ENCODE results near the gene CLOCK. TPM values are rescaled to one million over a fixed set of nuclear protein-coding genes. Genes with fewer than 3 reads are reported as not detected.

Gene CLOCK
- total RNA-seq, 1 experiment from 2014 or later: 19.4 TPM

GRCh38 chr4:55395218-55395528 is 151.5 kb downstream of the CLOCK start:
- Histone ChIP-seq H3F3A (ENCODE audit: insufficient read depth, low read depth) (peaks cover 23% of the 10 kb centered on the region; the same call in 1 of the 2 replicates), H3K27me3 (ENCODE audit: insufficient read depth, low read depth) (no peaks in the 10 kb centered on the region), H3K79me2 (ENCODE audit: low read depth) (peaks cover 38% of the 10 kb centered on the region), H3K36me3 (ENCODE audit: low read depth) (no peaks in the 10 kb centered on the region), H3K4me2 (peak overlapping the region; percentile 95), H2AFZ (peak overlapping the region; percentile 76; the same call in 1 of the 2 replicates), H3K4me1 (replicated peaks; ENCODE audit: insufficient read depth) (peaks cover 47% of the 10 kb centered on the region), H3K4me3 (peak overlapping the region; percentile 67), H3K27ac (peak overlapping the region; percentile 66), H3K9me3 (ENCODE audit: insufficient read depth, low read depth) (no peaks in the 10 kb centered on the region), H3K9me2 (ENCODE audit: insufficient read depth) (no peaks in the 10 kb centered on the region), H4K20me1 (ENCODE audit: insufficient read depth) (peaks cover 25% of the 10 kb centered on the region)
- POLR2A ChIA-PET (ENCODE audit: unreplicated experiment): interaction anchor here (0.6 to 1.0 kb wide), 2 partner anchors 9 to 16 kb away, joined by 3 to 6 read pairs; no protein-coding TSS in a partner anchor
- intact Hi-C loops (cut with micrococcal nuclease; ENCODE audit: unreplicated experiment): loop anchor here (5.0 kb wide), 2 partner anchors 33 to 383 kb away; no protein-coding TSS in a partner anchor
- DNase-seq: no peak
- TF ChIP-seq EZH2 (IDR thresholded peaks at IDR 0.05; ENCODE audit: low read depth): no peak
- TF ChIP-seq, protein P1, sequence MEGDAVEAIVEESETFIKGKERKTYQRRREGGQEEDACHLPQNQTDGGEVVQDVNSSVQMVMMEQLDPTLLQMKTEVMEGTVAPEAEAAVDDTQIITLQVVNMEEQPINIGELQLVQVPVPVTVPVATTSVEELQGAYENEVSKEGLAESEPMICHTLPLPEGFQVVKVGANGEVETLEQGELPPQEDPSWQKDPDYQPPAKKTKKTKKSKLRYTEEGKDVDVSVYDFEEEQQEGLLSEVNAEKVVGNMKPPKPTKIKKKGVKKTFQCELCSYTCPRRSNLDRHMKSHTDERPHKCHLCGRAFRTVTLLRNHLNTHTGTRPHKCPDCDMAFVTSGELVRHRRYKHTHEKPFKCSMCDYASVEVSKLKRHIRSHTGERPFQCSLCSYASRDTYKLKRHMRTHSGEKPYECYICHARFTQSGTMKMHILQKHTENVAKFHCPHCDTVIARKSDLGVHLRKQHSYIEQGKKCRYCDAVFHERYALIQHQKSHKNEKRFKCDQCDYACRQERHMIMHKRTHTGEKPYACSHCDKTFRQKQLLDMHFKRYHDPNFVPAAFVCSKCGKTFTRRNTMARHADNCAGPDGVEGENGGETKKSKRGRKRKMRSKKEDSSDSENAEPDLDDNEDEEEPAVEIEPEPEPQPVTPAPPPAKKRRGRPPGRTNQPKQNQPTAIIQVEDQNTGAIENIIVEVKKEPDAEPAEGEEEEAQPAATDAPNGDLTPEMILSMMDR (conservative IDR thresholded peaks at IDR 0.05): no peak
- CTCF ChIA-PET: interaction anchor here (0.7 to 1.0 kb wide), 2 partner anchors 10 to 49 kb away, joined by 4 to 5 read pairs; partner anchors contain the start of gene SRD5A3
- BruUV-seq (replicated peaks): TSS peak; percentile 83

DNA sequence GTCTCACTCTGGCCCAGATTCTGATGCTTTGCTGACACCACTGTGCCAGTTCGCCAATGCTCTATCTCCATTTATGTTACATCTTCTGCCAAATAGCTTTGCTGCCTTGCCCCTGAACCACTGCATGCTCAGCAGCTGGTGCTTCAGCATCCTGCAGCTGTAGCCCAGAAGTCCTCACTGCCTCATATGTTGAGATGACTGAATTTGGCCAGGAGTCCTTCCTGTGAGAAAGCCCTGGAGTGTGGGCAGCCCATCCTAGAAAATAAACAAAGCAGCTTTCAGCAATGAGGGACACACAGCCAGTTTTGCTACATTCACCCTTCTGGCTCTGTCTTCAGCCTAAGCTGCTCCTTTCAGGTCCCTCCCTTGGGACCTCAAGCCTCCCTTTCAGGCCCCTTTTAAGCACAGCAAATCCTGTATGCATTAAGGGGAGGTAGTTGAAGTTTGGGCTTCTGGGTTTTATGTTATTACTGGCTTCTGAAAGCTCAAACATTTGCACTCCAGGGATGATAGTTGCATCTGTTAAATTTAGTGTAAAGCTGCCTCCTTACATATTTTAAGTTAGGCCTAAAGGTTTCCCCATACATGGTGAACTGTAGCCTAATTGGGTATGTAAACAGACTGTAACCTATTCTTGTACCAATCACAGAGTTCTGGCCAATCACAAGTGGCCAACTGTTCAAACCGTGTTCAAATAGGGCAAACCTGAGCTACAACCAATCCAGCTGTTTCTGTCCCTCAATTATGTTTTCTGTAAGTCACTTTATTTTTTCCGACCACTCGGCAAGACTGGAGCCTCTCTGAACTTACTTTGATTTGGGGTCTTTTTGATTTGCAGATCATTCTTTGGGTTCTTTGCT is 153.0 kb downstream of the CLOCK start:
- H2AFZ ChIP-seq: 0 out of 2 replicates have a peak overlapping the region, but pooled peaks have one; percentile 46

GRCh38 chr4:55386840-55387239 is 159.9 kb downstream of the CLOCK start:
- TF ChIP-seq, protein P1 (conservative IDR thresholded peaks at IDR 0.05): no peak
- TF ChIP-seq EZH2 (IDR thresholded peaks at IDR 0.05; ENCODE audit: low read depth): no peak
- Histone ChIP-seq H4K20me1 (ENCODE audit: insufficient read depth) (no peaks in the 10 kb centered on the region), H3K4me1 (replicated peaks; ENCODE audit: insufficient read depth) (peaks cover 12% of the 10 kb centered on the region), H3K27ac (no peak overlapping the region), H3K4me3 (no peak overlapping the region), H2AFZ (no peak overlapping the region), H3K36me3 (ENCODE audit: low read depth) (no peaks in the 10 kb centered on the region), H3K79me2 (ENCODE audit: low read depth) (no peaks in the 10 kb centered on the region), H3K27me3 (ENCODE audit: insufficient read depth, low read depth) (no peaks in the 10 kb centered on the region), H3F3A (ENCODE audit: insufficient read depth, low read depth) (0 out of 2 replicates have a peak, but pooled peaks cover 3% of the 10 kb centered on the region), H3K9me2 (ENCODE audit: insufficient read depth) (no peaks in the 10 kb centered on the region), H3K4me2 (no peak overlapping the region), H3K9me3 (ENCODE audit: insufficient read depth, low read depth) (no peaks in the 10 kb centered on the region)
- DNase-seq: peak in 1 of 2 experiments; percentile 39
- POLR2A ChIA-PET (ENCODE audit: unreplicated experiment): interaction anchor here (0.6 kb wide), 1 partner anchor 28 kb away, joined by 3 read pairs; no protein-coding TSS in a partner anchor
- CTCF ChIA-PET: no interaction called here
- intact Hi-C loops (cut with micrococcal nuclease; ENCODE audit: unreplicated experiment): no loop called here
- BruUV-seq (replicated peaks): no TSS peak

More for the DNA sequence above, 153.0 kb downstream of the CLOCK start:
- peaks cover 17% of the 10 kb centered on the region for H4K20me1 ChIP-seq (ENCODE audit: insufficient read depth)
- no peaks in the 10 kb centered on the region for H3K27me3 ChIP-seq (ENCODE audit: insufficient read depth, low read depth)
- CTCF ChIA-PET: no interaction called here
- H3K4me2 ChIP-seq: peak overlapping the region; percentile 95
- H3K36me3 ChIP-seq (ENCODE audit: low read depth): no peaks in the 10 kb centered on the region
- H3K4me3 ChIP-seq: no peak overlapping the region
- peaks cover 28% of the 10 kb centered on the region for H3K79me2 ChIP-seq (ENCODE audit: low read depth)
- peaks cover 23% of the 10 kb centered on the region; the same call in 1 of the 2 replicates for H3F3A ChIP-seq (ENCODE audit: insufficient read depth, low read depth)
- intact Hi-C loops (cut with micrococcal nuclease; ENCODE audit: unreplicated experiment): no loop called here
- peak overlapping the region; percentile 71 for H3K27ac ChIP-seq
- no peaks in the 10 kb centered on the region for H3K9me2 ChIP-seq (ENCODE audit: insufficient read depth)
- H3K4me1 ChIP-seq (replicated peaks; ENCODE audit: insufficient read depth): peaks cover 37% of the 10 kb centered on the region
- POLR2A ChIA-PET (ENCODE audit: unreplicated experiment): interaction anchor here (0.6 kb wide), 1 partner anchor 152 kb away, joined by 7 read pairs; no protein-coding TSS in a partner anchor
- no peaks in the 10 kb centered on the region for H3K9me3 ChIP-seq (ENCODE audit: insufficient read depth, low read depth)
- no TSS peak for BruUV-seq (replicated peaks)
- peak in 1 of 2 experiments; percentile 73 for DNase-seq
- TF ChIP-seq, protein P1 (conservative IDR thresholded peaks at IDR 0.05): no peak
- no peak for TF ChIP-seq EZH2 (IDR thresholded peaks at IDR 0.05; ENCODE audit: low read depth)
